Transverse colon (tissue), 3 donors: ENCODE data around the gene SIK3.

ENCODE experiments used
- EP300 ChIP-seq: sonication (generic); formaldehyde crosslinking; IDR thresholded peaks from one replicate; pipeline ENCODE4 v1.6.1; 2017; ENCODE audit warnings: antibody characterized with exemption, low read depth
- TF ChIP-seq, protein P1 (sequence below), 5 experiments: fragments of 200-600 bp in 3 of 5; fragments of 450-650 bp in 2 of 5; sonication (generic) in 3 of 5; IDR thresholded peaks; 1 replicate in 2 of 5; 2 replicates in 3 of 5; pipeline ENCODE4 v1.5.1; 2016 to 2017; ENCODE audit warnings: antibody characterized with exemption in 5 of 5, inconsistent platforms in 3 of 5, mild to moderate bottlenecking in 2 of 5, moderate library complexity in 1 of 5

DNA sequence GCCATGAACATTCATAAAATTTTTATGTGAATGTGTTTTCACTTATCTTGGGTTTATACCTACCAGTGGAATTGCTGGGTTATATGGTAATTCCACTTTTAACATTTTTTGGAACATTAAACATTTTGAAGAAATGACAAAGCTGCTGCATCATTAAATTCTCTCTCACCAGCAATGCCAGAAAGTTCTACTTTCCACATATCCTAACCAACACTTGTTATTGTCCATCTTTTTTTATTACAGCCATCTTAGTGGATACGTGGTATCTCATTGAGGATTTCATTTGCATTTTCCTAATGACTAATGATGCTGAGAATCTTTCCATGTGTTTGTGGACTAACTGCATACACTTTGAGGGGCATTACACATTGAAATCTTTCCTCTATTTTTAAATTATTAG lies 122.6 kb downstream of the SIK3 start:
- TF ChIP-seq, protein P1, sequence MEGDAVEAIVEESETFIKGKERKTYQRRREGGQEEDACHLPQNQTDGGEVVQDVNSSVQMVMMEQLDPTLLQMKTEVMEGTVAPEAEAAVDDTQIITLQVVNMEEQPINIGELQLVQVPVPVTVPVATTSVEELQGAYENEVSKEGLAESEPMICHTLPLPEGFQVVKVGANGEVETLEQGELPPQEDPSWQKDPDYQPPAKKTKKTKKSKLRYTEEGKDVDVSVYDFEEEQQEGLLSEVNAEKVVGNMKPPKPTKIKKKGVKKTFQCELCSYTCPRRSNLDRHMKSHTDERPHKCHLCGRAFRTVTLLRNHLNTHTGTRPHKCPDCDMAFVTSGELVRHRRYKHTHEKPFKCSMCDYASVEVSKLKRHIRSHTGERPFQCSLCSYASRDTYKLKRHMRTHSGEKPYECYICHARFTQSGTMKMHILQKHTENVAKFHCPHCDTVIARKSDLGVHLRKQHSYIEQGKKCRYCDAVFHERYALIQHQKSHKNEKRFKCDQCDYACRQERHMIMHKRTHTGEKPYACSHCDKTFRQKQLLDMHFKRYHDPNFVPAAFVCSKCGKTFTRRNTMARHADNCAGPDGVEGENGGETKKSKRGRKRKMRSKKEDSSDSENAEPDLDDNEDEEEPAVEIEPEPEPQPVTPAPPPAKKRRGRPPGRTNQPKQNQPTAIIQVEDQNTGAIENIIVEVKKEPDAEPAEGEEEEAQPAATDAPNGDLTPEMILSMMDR (IDR thresholded peaks at IDR 0.05), result no peak
- no peak for TF ChIP-seq EP300
